Neural crest cell (in vitro differentiated cells): ENCODE data around the gene TWF2. TPM values are rescaled to one million over a fixed set of nuclear protein-coding genes. Genes with fewer than 3 reads are reported as not detected.

Experiments
- DNase-seq: peaks from one replicate; pipeline ENCODE4 v3.0.0; 2021; ENCODE audit warnings: low read depth, mixed read lengths, low spot score
- H3K27ac Mint-ChIP-seq: one replicate; pipeline ENCODE4 v1.8.0; 2021; ENCODE audit warnings: mild to moderate bottlenecking, mixed read lengths; ENCODE audit not compliant: unreplicated experiment
- H3K27me3 Mint-ChIP-seq: 2 replicates; pipeline ENCODE4 v1.8.0; 2021; ENCODE audit warnings: low read depth, mild to moderate bottlenecking, mixed read lengths
- H3K36me3 Mint-ChIP-seq: 2 replicates; pipeline ENCODE4 v1.8.0; 2021; ENCODE audit warnings: low read depth, mild to moderate bottlenecking, mixed read lengths
- H3K4me1 Mint-ChIP-seq: 2 replicates; pipeline ENCODE4 v1.8.0; 2021; ENCODE audit warnings: mixed read lengths
- H3K4me3 Mint-ChIP-seq: one replicate; pipeline ENCODE4 v1.8.0; 2021; ENCODE audit warnings: mild to moderate bottlenecking, mixed read lengths
- H3K9me3 Mint-ChIP-seq: 2 replicates; pipeline ENCODE4 v1.8.0; 2021; ENCODE audit warnings: mixed read lengths
- CTCF ChIP-seq: fragments of 200-600 bp; sonication (generic); conservative IDR thresholded peaks from 2 replicates; pipeline ENCODE4 v1.5.0; 2021; ENCODE audit warnings: antibody characterized with exemption, mild to moderate bottlenecking
- total RNA-seq: library from RNA; stranded (reverse); gene quantifications from 2 replicates; pipeline ENCODE4 v1.2.1, GENCODE V29; 2021

Gene TWF2
- total RNA-seq, 1 donor from 2014 or later = 31.7 TPM

- no peaks in the 10 kb centered on the region for H3K9me3 Mint-ChIP-seq
- peak; percentile 69 for DNase-seq
- H3K4me3 Mint-ChIP-seq = no peak overlapping the region
- H3K36me3 Mint-ChIP-seq = no peaks in the 10 kb centered on the region
- H3K4me1 Mint-ChIP-seq = no peaks in the 10 kb centered on the region
- no peak overlapping the region for H3K27ac Mint-ChIP-seq
- TF ChIP-seq CTCF = peak; percentile 84
- H3K27me3 Mint-ChIP-seq = no peaks in the 10 kb centered on the region
Measured at GRCh38 chr3:52231502-52232278, 7.3 kb downstream of the TWF2 start.

DNA sequence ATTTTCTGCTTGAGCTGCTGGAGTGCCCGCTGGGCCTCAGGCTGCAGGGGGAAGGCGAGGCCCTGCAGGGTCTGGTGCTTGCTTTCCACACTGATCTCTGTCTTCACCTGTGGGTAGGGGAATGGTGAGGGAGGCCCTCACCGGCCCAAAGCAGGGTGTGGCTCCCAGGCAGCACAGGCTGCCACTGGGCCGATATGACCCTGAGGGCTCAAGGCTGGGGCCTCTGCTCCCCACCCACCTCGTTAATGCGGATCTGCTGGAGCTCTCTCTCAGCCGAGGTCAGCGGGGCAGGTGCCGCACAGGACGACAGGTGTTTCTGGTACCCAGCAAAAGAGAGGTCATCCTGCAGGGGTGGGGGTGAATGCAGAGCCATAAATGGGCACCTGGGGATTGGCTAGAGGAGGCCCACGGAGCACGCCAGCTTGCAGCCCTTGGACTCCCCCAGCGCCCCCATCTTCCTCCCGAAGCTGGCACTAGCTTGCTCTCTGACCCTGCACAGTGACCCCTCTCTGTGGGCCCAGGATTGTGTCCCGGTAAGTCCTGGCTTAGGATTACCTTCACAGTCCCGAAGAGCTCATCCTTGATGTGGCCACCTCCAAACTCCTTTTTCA lies 8.0 kb downstream of the TWF2 start:
- H3K4me3 Mint-ChIP-seq = no peak overlapping the region
- H3K27ac Mint-ChIP-seq = no peak overlapping the region
- H3K27me3 Mint-ChIP-seq = no peaks in the 10 kb centered on the region
- no peaks in the 10 kb centered on the region for H3K4me1 Mint-ChIP-seq
- TF ChIP-seq CTCF = no peak
- no peaks in the 10 kb centered on the region for H3K36me3 Mint-ChIP-seq
- DNase-seq = no peak
- H3K9me3 Mint-ChIP-seq = no peaks in the 10 kb centered on the region

DNA sequence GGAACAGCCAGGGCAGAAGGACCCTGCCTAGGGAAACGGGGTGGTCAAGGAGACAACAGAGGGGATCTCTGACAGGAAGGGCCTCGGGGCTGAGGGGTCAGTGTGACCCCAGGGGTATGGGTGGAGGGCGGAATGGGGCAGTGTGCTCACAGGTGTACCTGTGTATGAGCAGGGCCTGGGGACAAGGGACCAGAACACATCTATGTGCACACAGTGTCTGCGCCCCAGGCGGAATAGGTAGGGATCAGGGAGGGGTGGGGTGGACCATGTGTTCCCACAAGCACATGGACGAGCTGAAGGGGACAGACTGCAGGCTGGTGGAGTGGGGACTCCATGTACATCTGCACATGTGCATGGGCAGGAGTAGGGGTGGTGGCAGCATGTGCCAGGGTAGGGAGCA lies 8.5 kb downstream of the TWF2 start:
- Mint-ChIP-seq H3K4me3 (no peak overlapping the region), H3K36me3 (no peaks in the 10 kb centered on the region), H3K27ac (peak overlapping the region; percentile 27), H3K9me3 (no peaks in the 10 kb centered on the region), H3K4me1 (no peaks in the 10 kb centered on the region), H3K27me3 (no peaks in the 10 kb centered on the region)
- DNase-seq = no peak
- no peak for TF ChIP-seq CTCF

DNA sequence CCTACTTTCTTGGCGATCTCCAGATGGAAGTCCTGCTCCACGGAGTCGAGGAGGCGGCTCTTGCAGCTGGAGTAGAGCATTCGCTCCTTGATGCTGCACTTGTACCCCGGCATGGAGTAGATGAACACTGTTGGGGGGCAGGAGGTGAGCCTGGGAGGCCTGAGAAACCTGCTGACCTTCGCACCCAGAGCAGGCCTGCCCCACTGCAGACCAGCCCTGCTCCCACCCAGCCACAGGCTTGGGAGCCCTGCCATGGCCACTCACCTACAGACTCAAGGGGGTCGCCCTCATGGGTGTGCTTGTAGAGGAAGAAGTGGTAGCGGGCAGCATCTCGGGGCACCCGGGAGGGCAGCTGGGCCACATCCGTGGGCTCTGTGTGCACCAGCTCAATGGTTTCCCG lies 9.3 kb downstream of the TWF2 start:
- Mint-ChIP-seq H3K4me3 (no peak overlapping the region), H3K4me1 (no peaks in the 10 kb centered on the region), H3K36me3 (no peaks in the 10 kb centered on the region), H3K9me3 (no peaks in the 10 kb centered on the region), H3K27ac (no peak overlapping the region), H3K27me3 (no peaks in the 10 kb centered on the region)
- DNase-seq = no peak
- no peak for TF ChIP-seq CTCF

GRCh38 chr3:52228751-52229291 lies 10.1 kb downstream of the TWF2 start:
- Mint-ChIP-seq H3K4me1 (no peaks in the 10 kb centered on the region), H3K36me3 (no peaks in the 10 kb centered on the region), H3K4me3 (no peak overlapping the region), H3K27ac (no peak overlapping the region), H3K9me3 (no peaks in the 10 kb centered on the region), H3K27me3 (no peaks in the 10 kb centered on the region)
- TF ChIP-seq CTCF = no peak
- DNase-seq = no peak
